WTC11 (cell line): ENCODE measurements around the gene CRTAP.

ENCODE experiments used
- CBFB ChIP-seq: sonication (generic); formaldehyde crosslinking; IDR thresholded peaks from 2 replicates; pipeline ENCODE4 v1.8.1; 2022; ENCODE audit warnings: mild to moderate bottlenecking, low read depth, missing genetic modification reagents
- ESRRA ChIP-seq: sonication (generic); formaldehyde crosslinking; IDR thresholded peaks from 2 replicates; pipeline ENCODE4 v1.8.1; 2022; ENCODE audit warnings: mild to moderate bottlenecking, missing genetic modification reagents, borderline replicate concordance
- FOXJ3 ChIP-seq: sonication (generic); formaldehyde crosslinking; IDR thresholded peaks from 2 replicates; pipeline ENCODE4 v1.9.0; 2021; ENCODE audit warnings: missing genetic modification reagents, mild to moderate bottlenecking, borderline replicate concordance
- IRF1 ChIP-seq: sonication (generic); formaldehyde crosslinking; IDR thresholded peaks from 2 replicates; pipeline ENCODE4 v1.8.0; 2023; ENCODE audit warnings: missing genetic modification reagents
- JAZF1 ChIP-seq: fragments of 250-450 bp; sonication (Bioruptor Pico); IDR thresholded peaks from 2 replicates; pipeline ENCODE4 v1.9.0; 2021; ENCODE audit warnings: moderate library complexity, mild to moderate bottlenecking, inconsistent platforms
- MAX ChIP-seq: sonication (generic); formaldehyde crosslinking; IDR thresholded peaks from 2 replicates; pipeline ENCODE4 v1.8.0; 2022; ENCODE audit warnings: mild to moderate bottlenecking, missing genetic modification reagents
- SP1 ChIP-seq: sonication (generic); formaldehyde crosslinking; conservative IDR thresholded peaks from 2 replicates; pipeline ENCODE4 v1.8.1; 2022; ENCODE audit warnings: missing genetic modification reagents
- ZNF263 ChIP-seq: sonication (generic); formaldehyde crosslinking; IDR thresholded peaks from 2 replicates; pipeline ENCODE4 v1.8.1; 2022; ENCODE audit warnings: low read depth, mild to moderate bottlenecking, moderate library complexity, missing genetic modification reagents
- TF ChIP-seq, protein P1 (sequence below): sonication (generic); formaldehyde crosslinking; IDR thresholded peaks from 2 replicates; pipeline ENCODE4 v1.8.1; 2023; ENCODE audit warnings: mild to moderate bottlenecking, missing genetic modification reagents, moderate library complexity
- TF ChIP-seq, protein P2 (sequence below): fragments of 200-600 bp; IDR thresholded peaks from 2 replicates; pipeline ENCODE4 v1.8.0; 2022; ENCODE audit warnings: antibody characterized with exemption
- TF ChIP-seq, protein P3 (sequence below): sonication (generic); formaldehyde crosslinking; IDR thresholded peaks from 2 replicates; pipeline ENCODE4 v1.8.1; 2023; ENCODE audit warnings: mild to moderate bottlenecking, missing genetic modification reagents, borderline replicate concordance
- TF ChIP-seq, protein P4 (sequence below): sonication (generic); formaldehyde crosslinking; IDR thresholded peaks from 2 replicates; pipeline ENCODE4 v1.8.1; 2022; ENCODE audit warnings: low read depth, missing genetic modification reagents, borderline replicate concordance

DNA sequence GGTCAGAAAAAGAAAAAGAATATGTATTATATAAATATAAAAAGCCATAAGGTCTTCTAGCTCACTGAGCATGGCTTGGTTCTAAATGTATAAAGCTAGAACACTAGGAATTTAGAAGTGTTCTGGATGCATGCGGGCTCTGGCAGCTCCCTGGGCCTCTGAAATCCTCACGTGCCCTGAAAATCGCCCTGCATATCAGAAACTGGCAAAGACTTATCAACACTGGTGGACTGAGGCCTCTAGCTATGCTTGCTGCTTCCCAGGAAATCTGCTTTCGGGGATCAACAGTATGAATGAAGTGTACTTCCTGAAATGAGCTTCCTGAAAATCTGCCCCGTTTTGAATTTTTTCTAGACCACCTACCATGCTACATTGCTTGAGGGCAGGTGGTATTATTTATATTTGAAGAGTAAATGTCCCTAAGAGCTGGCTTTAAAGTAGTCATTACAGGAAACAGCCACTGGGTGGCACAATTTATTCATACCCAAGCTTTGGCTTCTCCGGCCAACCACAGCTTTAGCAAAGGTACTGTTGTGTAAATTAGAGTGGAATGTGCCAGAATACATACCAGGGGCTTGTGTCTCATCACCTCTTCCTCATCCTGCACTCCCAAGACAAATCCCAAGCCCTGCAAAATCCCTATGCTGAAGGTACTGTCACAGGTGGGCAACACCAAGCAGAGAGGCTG is 17.7 kb downstream of the CRTAP start:
- TF ChIP-seq, protein P1, sequence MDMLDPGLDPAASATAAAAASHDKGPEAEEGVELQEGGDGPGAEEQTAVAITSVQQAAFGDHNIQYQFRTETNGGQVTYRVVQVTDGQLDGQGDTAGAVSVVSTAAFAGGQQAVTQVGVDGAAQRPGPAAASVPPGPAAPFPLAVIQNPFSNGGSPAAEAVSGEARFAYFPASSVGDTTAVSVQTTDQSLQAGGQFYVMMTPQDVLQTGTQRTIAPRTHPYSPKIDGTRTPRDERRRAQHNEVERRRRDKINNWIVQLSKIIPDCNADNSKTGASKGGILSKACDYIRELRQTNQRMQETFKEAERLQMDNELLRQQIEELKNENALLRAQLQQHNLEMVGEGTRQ (CRISPR knock-in tag): no peak
- TF ChIP-seq, protein P2, sequence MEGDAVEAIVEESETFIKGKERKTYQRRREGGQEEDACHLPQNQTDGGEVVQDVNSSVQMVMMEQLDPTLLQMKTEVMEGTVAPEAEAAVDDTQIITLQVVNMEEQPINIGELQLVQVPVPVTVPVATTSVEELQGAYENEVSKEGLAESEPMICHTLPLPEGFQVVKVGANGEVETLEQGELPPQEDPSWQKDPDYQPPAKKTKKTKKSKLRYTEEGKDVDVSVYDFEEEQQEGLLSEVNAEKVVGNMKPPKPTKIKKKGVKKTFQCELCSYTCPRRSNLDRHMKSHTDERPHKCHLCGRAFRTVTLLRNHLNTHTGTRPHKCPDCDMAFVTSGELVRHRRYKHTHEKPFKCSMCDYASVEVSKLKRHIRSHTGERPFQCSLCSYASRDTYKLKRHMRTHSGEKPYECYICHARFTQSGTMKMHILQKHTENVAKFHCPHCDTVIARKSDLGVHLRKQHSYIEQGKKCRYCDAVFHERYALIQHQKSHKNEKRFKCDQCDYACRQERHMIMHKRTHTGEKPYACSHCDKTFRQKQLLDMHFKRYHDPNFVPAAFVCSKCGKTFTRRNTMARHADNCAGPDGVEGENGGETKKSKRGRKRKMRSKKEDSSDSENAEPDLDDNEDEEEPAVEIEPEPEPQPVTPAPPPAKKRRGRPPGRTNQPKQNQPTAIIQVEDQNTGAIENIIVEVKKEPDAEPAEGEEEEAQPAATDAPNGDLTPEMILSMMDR: peak; percentile 52
- TF ChIP-seq SP1 (CRISPR knock-in tag) (no peak), CBFB (CRISPR knock-in tag) (no peak), MAX (CRISPR knock-in tag) (no peak), FOXJ3 (CRISPR knock-in tag) (no peak), ZNF263 (CRISPR knock-in tag) (no peak), ESRRA (no peak), JAZF1 (CRISPR knock-in tag) (no peak), IRF1 (CRISPR knock-in tag) (no peak)
- TF ChIP-seq, protein P3, sequence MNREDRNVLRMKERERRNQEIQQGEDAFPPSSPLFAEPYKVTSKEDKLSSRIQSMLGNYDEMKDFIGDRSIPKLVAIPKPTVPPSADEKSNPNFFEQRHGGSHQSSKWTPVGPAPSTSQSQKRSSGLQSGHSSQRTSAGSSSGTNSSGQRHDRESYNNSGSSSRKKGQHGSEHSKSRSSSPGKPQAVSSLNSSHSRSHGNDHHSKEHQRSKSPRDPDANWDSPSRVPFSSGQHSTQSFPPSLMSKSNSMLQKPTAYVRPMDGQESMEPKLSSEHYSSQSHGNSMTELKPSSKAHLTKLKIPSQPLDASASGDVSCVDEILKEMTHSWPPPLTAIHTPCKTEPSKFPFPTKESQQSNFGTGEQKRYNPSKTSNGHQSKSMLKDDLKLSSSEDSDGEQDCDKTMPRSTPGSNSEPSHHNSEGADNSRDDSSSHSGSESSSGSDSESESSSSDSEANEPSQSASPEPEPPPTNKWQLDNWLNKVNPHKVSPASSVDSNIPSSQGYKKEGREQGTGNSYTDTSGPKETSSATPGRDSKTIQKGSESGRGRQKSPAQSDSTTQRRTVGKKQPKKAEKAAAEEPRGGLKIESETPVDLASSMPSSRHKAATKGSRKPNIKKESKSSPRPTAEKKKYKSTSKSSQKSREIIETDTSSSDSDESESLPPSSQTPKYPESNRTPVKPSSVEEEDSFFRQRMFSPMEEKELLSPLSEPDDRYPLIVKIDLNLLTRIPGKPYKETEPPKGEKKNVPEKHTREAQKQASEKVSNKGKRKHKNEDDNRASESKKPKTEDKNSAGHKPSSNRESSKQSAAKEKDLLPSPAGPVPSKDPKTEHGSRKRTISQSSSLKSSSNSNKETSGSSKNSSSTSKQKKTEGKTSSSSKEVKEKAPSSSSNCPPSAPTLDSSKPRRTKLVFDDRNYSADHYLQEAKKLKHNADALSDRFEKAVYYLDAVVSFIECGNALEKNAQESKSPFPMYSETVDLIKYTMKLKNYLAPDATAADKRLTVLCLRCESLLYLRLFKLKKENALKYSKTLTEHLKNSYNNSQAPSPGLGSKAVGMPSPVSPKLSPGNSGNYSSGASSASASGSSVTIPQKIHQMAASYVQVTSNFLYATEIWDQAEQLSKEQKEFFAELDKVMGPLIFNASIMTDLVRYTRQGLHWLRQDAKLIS (CRISPR knock-in tag): no peak
- TF ChIP-seq, protein P4, sequence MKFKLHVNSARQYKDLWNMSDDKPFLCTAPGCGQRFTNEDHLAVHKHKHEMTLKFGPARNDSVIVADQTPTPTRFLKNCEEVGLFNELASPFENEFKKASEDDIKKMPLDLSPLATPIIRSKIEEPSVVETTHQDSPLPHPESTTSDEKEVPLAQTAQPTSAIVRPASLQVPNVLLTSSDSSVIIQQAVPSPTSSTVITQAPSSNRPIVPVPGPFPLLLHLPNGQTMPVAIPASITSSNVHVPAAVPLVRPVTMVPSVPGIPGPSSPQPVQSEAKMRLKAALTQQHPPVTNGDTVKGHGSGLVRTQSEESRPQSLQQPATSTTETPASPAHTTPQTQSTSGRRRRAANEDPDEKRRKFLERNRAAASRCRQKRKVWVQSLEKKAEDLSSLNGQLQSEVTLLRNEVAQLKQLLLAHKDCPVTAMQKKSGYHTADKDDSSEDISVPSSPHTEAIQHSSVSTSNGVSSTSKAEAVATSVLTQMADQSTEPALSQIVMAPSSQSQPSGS (CRISPR knock-in tag): no peak
